ENCODE measurements around the gene RALGPS1.

Gene RALGPS1

GRCh38 chr9:126955811-126956210 lies 41.2 kb downstream of the RALGPS1 start:
- no peak for DNase-seq (ENCODE audit: low read depth in 3 of 3)

DNA sequence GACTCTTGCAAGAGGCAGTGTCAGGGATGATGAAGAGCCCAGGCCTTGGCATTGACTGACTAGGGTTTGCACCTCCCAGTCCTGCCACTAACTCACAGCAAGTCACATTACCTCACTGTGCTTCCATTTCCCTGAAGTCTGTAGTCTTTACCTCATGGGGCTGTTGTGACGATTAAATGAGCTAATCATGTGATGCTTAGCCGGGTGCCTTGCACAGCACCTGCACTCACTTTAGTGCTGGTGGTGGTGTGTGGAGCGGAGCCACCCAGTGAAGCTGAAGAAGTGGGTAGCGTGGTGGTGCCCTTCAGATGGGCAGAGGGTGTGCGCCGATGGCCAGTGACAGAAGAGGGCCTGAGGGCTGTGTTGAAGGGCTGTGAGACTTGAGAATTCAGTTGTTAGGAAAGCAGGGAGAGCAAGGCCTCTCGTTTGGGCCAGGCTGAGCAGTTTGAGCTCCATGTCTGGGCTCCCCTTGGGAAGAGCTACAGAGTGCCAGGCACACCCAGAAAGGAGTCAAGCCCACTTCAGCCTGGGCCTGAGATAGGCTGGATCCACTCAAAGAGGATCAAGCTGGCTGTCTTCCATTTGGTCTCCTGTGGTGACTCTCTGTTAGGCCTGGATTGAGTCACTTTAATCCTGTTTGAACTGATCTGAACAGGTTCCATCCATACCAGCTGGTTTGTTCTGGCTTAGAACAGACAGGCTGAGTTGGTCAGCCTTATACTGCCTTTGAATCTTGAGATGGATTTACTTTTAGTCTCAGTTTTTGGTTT lies 42.5 kb downstream of the RALGPS1 start:
- no peak for DNase-seq (ENCODE audit: low read depth in 3 of 3)

DNA sequence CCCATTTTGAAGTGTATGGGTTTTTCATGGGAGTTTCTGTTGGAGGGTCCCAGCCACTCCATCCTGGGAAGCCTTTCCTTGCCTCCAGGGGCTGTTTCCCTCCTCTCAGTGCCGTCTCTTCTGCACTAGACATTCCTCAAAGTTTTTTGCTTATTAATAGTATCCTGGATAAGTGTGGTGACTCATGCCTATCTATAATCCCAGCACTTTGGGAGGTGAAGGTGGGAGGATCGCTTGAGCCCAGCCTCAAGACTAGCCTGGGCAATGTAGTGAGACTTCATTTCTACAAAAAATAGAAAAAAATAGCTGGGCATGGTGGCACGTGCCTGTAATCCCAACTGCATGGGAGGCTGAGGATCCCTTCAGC lies 43.1 kb downstream of the RALGPS1 start:
- no peak for DNase-seq (ENCODE audit: low read depth in 3 of 3)

DNA sequence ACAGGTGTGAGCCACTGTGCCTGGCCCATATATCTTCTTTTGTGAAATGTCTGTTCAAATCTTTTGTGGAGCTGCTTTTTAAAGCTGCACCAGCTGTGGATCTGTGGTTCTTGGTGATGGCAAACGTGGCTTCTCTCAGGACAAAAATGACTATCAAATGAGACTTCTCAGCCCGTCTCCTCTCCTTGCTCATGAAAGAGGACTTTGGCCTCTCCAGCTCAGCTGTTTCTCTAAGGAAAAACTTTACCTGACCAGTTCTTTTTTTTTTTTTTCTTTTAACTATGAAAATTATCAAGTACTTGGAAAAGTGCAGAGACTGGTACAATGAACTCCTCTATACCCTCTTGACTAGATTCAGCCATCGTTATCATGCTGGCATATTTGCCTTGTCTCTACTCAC lies 44.8 kb downstream of the RALGPS1 start:
- DNase-seq (ENCODE audit: low read depth in 3 of 3) = no peak

DNA sequence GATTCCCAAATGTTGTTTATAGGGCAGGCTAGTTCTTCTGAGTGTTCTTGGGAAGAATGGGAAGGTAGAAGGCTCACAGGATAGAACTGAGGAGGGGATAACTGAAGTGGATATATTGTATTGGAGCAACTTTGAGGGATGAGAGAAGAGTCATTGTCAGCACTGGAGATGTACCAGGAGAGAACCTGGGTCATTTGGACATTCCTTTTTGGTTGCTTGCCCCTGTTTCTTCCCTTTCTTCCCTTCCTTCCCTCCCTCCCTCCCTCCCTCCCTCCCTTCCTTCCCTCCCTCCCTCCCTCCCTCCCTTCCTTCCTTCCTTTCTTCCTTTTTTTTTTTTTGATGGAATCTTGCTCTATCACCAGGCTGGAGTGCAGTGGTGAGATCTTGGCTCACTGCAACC lies 45.3 kb downstream of the RALGPS1 start:
- DNase-seq (ENCODE audit: low read depth in 3 of 3) = no peak

DNA sequence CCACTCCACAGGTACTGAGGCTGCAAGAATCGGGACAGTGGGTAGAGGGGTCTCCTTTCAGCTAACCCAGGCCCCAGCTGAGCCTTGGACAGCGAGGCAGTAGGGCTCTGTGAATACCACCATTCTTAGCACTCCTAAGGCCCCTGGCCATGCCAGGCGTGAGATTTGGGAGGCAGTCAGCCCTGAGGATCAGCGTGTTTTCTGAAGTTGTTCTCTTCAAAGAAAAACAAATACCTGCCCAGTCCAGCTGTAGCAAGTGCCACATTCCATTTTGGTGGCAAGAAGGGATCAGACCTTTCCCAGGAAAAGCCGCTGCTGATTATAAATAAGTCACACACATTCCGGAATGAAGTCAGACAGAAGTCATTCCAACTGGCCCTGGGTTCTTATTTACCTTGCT lies 47.8 kb downstream of the RALGPS1 start:
- DNase-seq (ENCODE audit: low read depth in 3 of 3) = no peak

GRCh38 chr9:126965077-126965476 lies 50.5 kb downstream of the RALGPS1 start:
- no peak for DNase-seq (ENCODE audit: low read depth in 3 of 3)

GRCh38 chr9:126965541-126966428 lies 51.2 kb downstream of the RALGPS1 start:
- DNase-seq (ENCODE audit: low read depth in 3 of 3) = peak in 2 of 3 experiments; percentile 5 to 32

- DNase-seq (ENCODE audit: low read depth in 3 of 3) = no peak
Observed at GRCh38 chr9:126971261-126971660, 56.7 kb downstream of the RALGPS1 start.

DNA sequence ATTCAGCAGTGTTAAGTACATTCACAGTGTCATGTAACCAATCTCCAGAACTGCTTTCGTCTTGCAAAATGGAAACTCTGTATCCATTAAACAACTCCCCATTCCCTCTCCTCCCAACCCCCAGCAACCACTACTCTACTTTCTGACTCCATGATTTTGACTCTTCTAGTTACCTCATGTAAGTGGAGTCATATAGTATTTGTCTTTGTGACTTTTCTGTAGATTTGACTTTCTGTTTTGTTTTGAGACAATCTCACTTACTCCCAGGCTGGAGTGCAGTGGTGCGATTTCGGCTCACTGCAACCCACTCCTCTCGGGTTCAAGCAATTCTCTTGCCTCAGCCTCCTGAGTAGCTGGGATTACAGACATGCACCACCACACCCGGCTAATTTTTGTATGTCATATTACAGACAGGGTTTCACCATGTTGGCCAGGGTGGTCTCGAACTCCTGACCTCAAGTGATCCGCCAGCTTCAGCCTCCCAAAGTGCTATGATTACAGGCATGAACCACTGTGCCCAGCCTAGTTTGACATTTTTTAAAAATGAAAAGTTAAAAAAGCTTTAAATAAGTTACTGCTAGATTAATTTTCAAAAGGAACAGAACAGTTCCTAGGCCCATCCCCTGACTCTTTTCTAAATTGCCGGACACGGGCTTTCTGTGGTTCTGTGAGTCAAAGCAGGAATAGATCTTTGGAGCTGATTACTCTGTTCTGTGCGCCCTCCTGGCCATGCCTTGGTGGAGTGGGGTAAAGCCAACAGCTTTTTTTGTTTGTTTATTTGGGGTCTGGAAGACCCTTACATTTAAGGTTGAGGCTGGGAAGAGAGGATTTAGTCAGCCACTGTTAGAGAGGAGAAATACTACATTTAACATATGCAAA lies 59.3 kb downstream of the RALGPS1 start:
- no peak for DNase-seq (ENCODE audit: low read depth in 3 of 3)

DNA sequence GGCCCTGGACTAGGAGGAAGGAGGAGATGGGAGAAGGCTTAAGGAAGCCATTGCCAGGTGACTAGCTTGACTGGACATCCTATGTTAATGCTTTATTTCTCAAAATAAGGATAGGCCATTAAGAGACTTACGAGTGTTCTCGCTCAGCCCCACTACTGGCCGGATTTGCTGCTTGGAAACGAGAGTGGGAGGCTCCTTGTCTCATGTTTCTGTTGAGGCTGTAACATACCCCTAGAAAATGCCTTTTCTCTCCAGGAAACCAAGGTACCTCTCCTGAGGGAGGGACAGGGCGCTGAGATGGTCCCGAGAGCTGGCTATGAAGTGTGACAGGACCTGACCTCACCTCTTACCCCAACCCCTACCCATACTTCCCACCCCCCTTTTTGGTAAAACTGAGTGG lies 60.0 kb downstream of the RALGPS1 start:
- no peak for DNase-seq (ENCODE audit: low read depth in 3 of 3)

- DNase-seq (ENCODE audit: low read depth in 3 of 3) = no peak
Observed at GRCh38 chr9:126975327-126976220, 61.0 kb downstream of the RALGPS1 start.

- DNase-seq (ENCODE audit: low read depth in 3 of 3) = no peak
Observed at GRCh38 chr9:126979461-126979860, 64.9 kb downstream of the RALGPS1 start.

GRCh38 chr9:126980231-126980630 lies 65.6 kb downstream of the RALGPS1 start:
- no peak for DNase-seq (ENCODE audit: low read depth in 3 of 3)

GRCh38 chr9:126981218-126981617 lies 66.6 kb downstream of the RALGPS1 start:
- DNase-seq (ENCODE audit: low read depth in 3 of 3) = no peak

DNA sequence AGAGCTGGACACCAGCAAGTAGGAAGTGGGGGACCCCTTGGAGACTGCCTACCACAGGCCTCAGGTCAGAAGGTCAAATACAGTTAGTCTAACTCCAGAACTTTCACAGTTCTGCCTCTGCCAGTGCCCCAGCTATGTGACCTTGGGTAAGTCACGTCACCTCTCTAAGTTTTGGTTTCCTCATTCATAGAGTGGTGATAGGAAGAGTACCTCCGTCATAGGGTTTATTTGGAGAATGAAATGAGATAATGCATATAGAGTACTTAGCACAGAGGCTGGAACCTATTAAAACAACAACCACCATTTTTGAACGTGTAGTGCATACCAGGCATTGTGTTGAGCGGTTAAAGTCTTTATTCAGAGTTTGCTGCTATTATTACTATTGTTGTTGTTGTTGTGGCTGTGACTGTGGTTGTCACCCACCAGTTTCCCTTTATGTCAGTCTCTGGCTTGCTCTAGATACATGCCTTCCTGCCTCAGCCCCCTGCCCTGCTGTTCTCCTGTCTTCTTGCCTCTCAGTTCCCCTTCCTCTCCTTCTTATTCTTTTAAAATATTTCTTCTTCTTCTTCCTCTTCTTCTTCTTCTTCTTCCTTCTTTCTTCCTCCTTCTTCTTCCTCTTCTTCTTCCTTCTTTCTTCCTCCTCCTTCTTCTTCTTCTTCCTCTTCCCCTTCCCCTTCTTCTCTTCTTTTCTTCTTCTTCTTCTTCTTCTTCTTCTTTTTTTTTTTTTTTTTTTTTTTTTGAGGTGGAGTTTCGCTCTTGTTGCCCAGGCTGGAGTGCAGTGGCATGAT lies 67.8 kb downstream of the RALGPS1 start:
- DNase-seq (ENCODE audit: low read depth in 3 of 3) = no peak

GRCh38 chr9:126983767-126984166 lies 69.2 kb downstream of the RALGPS1 start:
- no peak for DNase-seq (ENCODE audit: low read depth in 3 of 3)

DNA sequence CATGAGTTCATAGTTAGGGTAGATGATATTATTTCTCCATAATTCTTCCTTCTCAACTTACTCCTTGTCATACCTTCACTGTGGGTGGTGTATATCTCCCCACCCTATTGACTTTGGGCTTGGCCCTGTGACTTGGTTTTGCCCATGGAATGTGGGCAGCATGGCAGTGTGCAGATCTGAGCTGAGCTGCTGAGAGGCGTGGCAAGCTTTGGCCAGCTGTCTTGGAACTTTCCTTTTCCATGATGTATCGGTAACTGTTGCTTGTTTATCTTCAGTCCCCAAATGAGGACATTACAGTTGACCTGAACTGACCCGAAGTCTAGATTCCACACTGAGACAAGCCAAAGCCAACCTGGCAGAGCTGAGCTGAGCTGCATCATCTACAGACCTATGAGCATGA lies 70.4 kb downstream of the RALGPS1 start:
- DNase-seq (ENCODE audit: low read depth in 3 of 3) = no peak

DNA sequence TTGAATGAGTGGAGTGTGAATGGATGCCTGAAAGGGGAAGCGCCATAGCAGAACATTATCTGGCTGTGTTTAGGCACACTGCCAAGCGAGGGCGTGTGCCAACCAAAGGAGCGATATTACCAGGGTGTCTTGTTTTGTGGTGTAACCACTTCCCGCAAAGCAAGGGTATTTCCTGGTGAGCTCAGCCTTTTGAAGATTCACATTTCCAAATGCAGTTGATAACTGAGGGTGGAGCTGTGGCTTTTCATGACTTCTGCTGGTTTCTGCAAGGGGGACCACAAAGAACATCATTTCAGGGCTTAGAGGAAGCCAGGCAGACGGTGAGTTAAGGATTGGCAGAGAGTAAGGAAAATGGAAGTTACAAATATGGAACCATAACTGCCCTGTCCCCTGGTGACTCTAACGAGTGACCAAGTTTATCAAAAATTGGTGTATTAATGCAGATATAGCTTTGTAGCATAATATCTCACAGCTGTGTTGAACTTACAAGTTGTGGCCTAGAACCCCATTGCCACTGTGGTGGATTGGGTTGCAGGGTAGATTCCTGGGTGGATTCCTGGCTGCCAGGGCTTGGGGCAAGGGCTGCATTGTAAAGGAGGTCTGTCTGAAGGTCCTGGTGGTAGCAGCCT lies 71.4 kb downstream of the RALGPS1 start:
- DNase-seq (ENCODE audit: low read depth in 3 of 3) = peak; percentile 59 to 75 (median 73)

- DNase-seq (ENCODE audit: low read depth in 3 of 3) = peak in 1 of 3 experiments; percentile 3
Observed at GRCh38 chr9:126986506-126986951, 71.9 kb downstream of the RALGPS1 start.
